ENCODE measurements around the gene SLC39A1.
A peak's percentile ranks its signal among the peaks of the same experiment; 100 is the strongest.

Gene SLC39A1

GRCh38 chr1:153946622-153947241, 16.6 kb downstream of the SLC39A1 start, which contains the start of gene DENND4B:
DENND4B (minus strand) TSS chr1:153946718; CDS start chr1:153944374, 2,344 bp downstream.
- DNase-seq (ENCODE audit: low spot score) = peak; percentile 80

- peak; percentile 73 for DNase-seq (ENCODE audit: low spot score)
Measured at GRCh38 chr1:153945795-153946621, 17.3 kb downstream of the SLC39A1 start.

GRCh38 chr1:153945131-153945794, 18.1 kb downstream of the SLC39A1 start:
- peak; percentile 82 for DNase-seq (ENCODE audit: low spot score)

- DNase-seq (ENCODE audit: low spot score) = no peak
Measured at GRCh38 chr1:153944827-153945117, 18.6 kb downstream of the SLC39A1 start.

GRCh38 chr1:153944005-153944826, 19.1 kb downstream of the SLC39A1 start:
- no peak for DNase-seq (ENCODE audit: low spot score)

- no peak for DNase-seq (ENCODE audit: low spot score)
Measured at GRCh38 chr1:153942766-153943549, 20.4 kb downstream of the SLC39A1 start.

GRCh38 chr1:153941826-153942725, 21.3 kb downstream of the SLC39A1 start:
- no peak for DNase-seq (ENCODE audit: low spot score)

GRCh38 chr1:153940756-153941155, 22.6 kb downstream of the SLC39A1 start:
- no peak for DNase-seq (ENCODE audit: low spot score)

- no peak for DNase-seq (ENCODE audit: low spot score)
Measured at GRCh38 chr1:153939476-153939875, 23.9 kb downstream of the SLC39A1 start.

GRCh38 chr1:153938996-153939395, 24.3 kb downstream of the SLC39A1 start:
- DNase-seq (ENCODE audit: low spot score) = no peak

GRCh38 chr1:153937331-153937730, 26.0 kb downstream of the SLC39A1 start:
- DNase-seq (ENCODE audit: low spot score) = no peak

GRCh38 chr1:153936011-153936802, 27.1 kb downstream of the SLC39A1 start:
- no peak for DNase-seq (ENCODE audit: low spot score)

GRCh38 chr1:153934746-153935145, 28.6 kb downstream of the SLC39A1 start:
- DNase-seq (ENCODE audit: low spot score) = no peak

- no peak for DNase-seq (ENCODE audit: low spot score)
Measured at GRCh38 chr1:153933955-153934354, 29.4 kb downstream of the SLC39A1 start.

- DNase-seq (ENCODE audit: low spot score) = no peak
Measured at GRCh38 chr1:153933430-153933829, 29.9 kb downstream of the SLC39A1 start.

GRCh38 chr1:153932156-153933131, 30.9 kb downstream of the SLC39A1 start:
- no peak for DNase-seq (ENCODE audit: low spot score)

- DNase-seq (ENCODE audit: low spot score) = no peak
Measured at GRCh38 chr1:153929981-153930948, 33.1 kb downstream of the SLC39A1 start.
